Measurements from ENCODE around the gene EIF5B.

EIF5B gene

DNA sequence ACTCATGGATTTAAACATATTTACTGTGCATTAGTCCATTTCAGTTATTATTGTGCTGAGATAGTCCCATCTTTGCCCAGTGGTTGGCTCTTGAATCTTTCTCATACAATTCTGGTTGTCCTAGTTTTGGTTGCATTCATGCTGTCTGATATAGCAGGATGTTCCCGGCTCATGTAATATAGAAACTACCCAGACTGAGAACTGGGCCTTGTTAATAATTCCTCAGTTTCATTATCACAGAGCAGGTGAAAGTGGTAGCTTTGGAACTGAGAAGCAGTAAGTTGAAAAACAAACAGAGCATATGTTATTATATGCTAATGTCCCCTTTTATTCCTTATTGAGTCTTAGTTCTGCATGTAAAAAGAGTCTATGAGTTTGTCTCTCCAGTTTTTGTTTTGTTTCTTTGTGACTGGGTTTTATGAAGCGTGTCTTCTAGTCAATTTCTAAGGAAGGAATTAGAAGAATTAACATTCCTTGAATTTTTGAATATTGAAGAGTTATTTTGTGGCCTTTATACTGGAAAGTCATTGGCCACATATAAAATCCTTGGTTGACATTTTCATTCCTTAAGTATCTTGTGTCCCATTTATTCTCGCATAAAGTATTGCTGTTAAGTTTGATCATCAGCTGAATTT, 43.3 kb downstream of the EIF5B start:
- TF ChIP-seq, protein P1, sequence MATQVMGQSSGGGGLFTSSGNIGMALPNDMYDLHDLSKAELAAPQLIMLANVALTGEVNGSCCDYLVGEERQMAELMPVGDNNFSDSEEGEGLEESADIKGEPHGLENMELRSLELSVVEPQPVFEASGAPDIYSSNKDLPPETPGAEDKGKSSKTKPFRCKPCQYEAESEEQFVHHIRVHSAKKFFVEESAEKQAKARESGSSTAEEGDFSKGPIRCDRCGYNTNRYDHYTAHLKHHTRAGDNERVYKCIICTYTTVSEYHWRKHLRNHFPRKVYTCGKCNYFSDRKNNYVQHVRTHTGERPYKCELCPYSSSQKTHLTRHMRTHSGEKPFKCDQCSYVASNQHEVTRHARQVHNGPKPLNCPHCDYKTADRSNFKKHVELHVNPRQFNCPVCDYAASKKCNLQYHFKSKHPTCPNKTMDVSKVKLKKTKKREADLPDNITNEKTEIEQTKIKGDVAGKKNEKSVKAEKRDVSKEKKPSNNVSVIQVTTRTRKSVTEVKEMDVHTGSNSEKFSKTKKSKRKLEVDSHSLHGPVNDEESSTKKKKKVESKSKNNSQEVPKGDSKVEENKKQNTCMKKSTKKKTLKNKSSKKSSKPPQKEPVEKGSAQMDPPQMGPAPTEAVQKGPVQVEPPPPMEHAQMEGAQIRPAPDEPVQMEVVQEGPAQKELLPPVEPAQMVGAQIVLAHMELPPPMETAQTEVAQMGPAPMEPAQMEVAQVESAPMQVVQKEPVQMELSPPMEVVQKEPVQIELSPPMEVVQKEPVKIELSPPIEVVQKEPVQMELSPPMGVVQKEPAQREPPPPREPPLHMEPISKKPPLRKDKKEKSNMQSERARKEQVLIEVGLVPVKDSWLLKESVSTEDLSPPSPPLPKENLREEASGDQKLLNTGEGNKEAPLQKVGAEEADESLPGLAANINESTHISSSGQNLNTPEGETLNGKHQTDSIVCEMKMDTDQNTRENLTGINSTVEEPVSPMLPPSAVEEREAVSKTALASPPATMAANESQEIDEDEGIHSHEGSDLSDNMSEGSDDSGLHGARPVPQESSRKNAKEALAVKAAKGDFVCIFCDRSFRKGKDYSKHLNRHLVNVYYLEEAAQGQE (IDR thresholded peaks at IDR 0.05; ENCODE audit: insufficient replicate concordance, low read depth): no peak
- TF ChIP-seq SPI1 (IDR thresholded peaks at IDR 0.05; ENCODE audit: borderline replicate concordance, low read depth): no peak
- TF ChIP-seq POLR2AphosphoS5 (IDR thresholded peaks at IDR 0.05; ENCODE audit: low read depth): no peak
- TF ChIP-seq, protein P2, sequence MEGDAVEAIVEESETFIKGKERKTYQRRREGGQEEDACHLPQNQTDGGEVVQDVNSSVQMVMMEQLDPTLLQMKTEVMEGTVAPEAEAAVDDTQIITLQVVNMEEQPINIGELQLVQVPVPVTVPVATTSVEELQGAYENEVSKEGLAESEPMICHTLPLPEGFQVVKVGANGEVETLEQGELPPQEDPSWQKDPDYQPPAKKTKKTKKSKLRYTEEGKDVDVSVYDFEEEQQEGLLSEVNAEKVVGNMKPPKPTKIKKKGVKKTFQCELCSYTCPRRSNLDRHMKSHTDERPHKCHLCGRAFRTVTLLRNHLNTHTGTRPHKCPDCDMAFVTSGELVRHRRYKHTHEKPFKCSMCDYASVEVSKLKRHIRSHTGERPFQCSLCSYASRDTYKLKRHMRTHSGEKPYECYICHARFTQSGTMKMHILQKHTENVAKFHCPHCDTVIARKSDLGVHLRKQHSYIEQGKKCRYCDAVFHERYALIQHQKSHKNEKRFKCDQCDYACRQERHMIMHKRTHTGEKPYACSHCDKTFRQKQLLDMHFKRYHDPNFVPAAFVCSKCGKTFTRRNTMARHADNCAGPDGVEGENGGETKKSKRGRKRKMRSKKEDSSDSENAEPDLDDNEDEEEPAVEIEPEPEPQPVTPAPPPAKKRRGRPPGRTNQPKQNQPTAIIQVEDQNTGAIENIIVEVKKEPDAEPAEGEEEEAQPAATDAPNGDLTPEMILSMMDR (IDR thresholded peaks at IDR 0.05; ENCODE audit: insufficient read depth, low read length): no peak
- no peak for TF ChIP-seq GABPA (IDR thresholded peaks at IDR 0.05; ENCODE audit: low read depth)
- no peak overlapping the region for H3K4me3 ChIP-seq (replicated peaks; ENCODE audit: insufficient read depth, low read length)
- no peak for DNase-seq (ENCODE audit: low read depth in 1 of 2, low spot score in 1 of 2)
- no peak overlapping the region for H3K27ac ChIP-seq (replicated peaks)
- no peaks in the 10 kb centered on the region for H3K27me3 ChIP-seq (ENCODE audit: insufficient read depth, poor library complexity, severe bottlenecking)

DNA sequence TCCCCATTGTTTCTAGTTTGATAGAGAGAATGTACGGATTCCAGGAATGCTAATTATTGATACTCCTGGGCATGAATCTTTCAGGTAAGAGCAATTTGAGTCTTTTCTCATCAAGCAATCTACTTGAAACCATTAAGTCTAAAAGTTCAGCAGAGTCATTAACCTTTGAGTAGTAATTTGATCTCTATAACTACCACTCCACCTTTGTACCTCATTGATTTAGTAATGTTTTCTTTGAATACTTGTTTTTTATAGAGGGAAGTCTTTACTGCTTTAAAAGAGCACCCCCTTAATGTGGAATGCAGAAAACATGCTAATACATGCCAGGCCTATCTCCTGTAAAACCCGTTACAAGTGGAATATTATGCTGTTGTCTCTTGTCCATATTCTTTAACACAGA, 45.0 kb downstream of the EIF5B start:
- TF ChIP-seq SPI1 (IDR thresholded peaks at IDR 0.05; ENCODE audit: borderline replicate concordance, low read depth) (no peak), POLR2AphosphoS5 (IDR thresholded peaks at IDR 0.05; ENCODE audit: low read depth) (no peak), GABPA (IDR thresholded peaks at IDR 0.05; ENCODE audit: low read depth) (no peak)
- TF ChIP-seq, protein P1 (IDR thresholded peaks at IDR 0.05; ENCODE audit: insufficient replicate concordance, low read depth): no peak
- TF ChIP-seq, protein P2 (IDR thresholded peaks at IDR 0.05; ENCODE audit: insufficient read depth, low read length): no peak
- H3K27ac ChIP-seq (replicated peaks): no peak overlapping the region
- H3K4me3 ChIP-seq (replicated peaks; ENCODE audit: insufficient read depth, low read length): no peak overlapping the region
- H3K27me3 ChIP-seq (ENCODE audit: insufficient read depth, poor library complexity, severe bottlenecking): no peaks in the 10 kb centered on the region
- DNase-seq (ENCODE audit: low read depth in 1 of 2, low spot score in 1 of 2): no peak

DNA sequence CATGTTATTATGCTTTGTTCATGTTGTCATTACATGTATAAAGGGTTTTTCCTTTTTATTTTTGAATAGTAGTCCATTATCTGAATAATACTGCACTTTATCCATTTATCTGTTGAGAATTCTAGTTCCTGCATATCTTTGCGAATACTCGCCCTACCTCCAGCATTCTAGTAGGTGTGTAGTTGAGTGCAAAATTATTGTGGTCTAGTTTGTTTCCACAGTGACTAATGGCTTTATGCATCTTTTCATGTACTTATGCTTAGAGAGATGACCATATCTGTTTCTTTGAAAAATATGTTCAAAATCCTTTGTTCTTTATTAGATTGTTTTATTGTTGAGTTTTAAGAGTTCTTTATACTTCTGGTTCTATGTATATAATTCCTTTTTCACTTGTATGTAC, 48.8 kb downstream of the EIF5B start:
- H3K4me3 ChIP-seq (replicated peaks; ENCODE audit: insufficient read depth, low read length): no peak overlapping the region
- H3K27ac ChIP-seq (replicated peaks): no peak overlapping the region
- TF ChIP-seq, protein P1 (IDR thresholded peaks at IDR 0.05; ENCODE audit: insufficient replicate concordance, low read depth): no peak
- no peaks in the 10 kb centered on the region for H3K27me3 ChIP-seq (ENCODE audit: insufficient read depth, poor library complexity, severe bottlenecking)
- DNase-seq (ENCODE audit: low read depth in 1 of 2, low spot score in 1 of 2): no peak
